Spleen (tissue), 11 donors: ENCODE results near the gene KIAA1328. TPM values are rescaled to one million over a fixed set of nuclear protein-coding genes. Genes with fewer than 3 reads are reported as not detected.

Experiments used
- DNase-seq: peaks from one replicate; pipeline ENCODE4 v3.0.0-alpha.2; 2020
- H3K27ac ChIP-seq, 8 donors: fragments of 200-600 bp; sonication (generic) in 7 of 8; 1 replicate in 4 of 8; 2 replicates in 4 of 8; pipeline versions ENCODE4 v1.5.0 to v1.8.0; 2016 to 2021; ENCODE audit warnings: inconsistent platforms in 4 of 8, mild to moderate bottlenecking in 4 of 8, moderate library complexity in 1 of 8
- H3K27me3 ChIP-seq, 7 donors: fragments of 200-600 bp; sonication (generic) in 6 of 7; replicated peaks in 1 of 7; 1 replicate in 4 of 7; 2 replicates in 3 of 7; pipeline versions ENCODE4 v1.5.0 to v1.8.0; 2016 to 2021; ENCODE audit warnings: inconsistent platforms in 3 of 7, mild to moderate bottlenecking in 1 of 7
- H3K36me3 ChIP-seq, 6 donors: fragments of 200-600 bp; sonication (generic) in 5 of 6; 1 replicate in 4 of 6; 2 replicates in 2 of 6; pipeline versions ENCODE4 v1.5.0 to v1.8.0; 2016 to 2021; ENCODE audit warnings: inconsistent platforms in 2 of 6
- H3K4me1 ChIP-seq, 6 donors: fragments of 200-600 bp; sonication (generic) in 5 of 6; 1 replicate in 3 of 6; 2 replicates in 3 of 6; pipeline versions ENCODE4 v1.5.0 to v1.8.0; 2016 to 2021; ENCODE audit warnings: inconsistent platforms in 3 of 6
- H3K4me3 ChIP-seq, 8 donors: fragments of 200-600 bp; sonication (generic) in 7 of 8; 1 replicate in 4 of 8; 2 replicates in 4 of 8; pipeline versions ENCODE4 v1.5.0 to v1.8.0; 2016 to 2021; ENCODE audit warnings: inconsistent platforms in 4 of 8, mild to moderate bottlenecking in 4 of 8, moderate library complexity in 2 of 8
- H3K9me3 ChIP-seq, 8 donors: fragments of 200-600 bp; sonication (generic) in 7 of 8; 1 replicate in 4 of 8; 2 replicates in 4 of 8; pipeline versions ENCODE4 v1.5.0 to v1.8.0; 2016 to 2021; ENCODE audit warnings: inconsistent platforms in 4 of 8
- POLR2A ChIP-seq, 3 donors: fragments of 450-650 bp; IDR thresholded peaks; one replicate each; pipeline ENCODE4 v1.5.1; 2017; ENCODE audit warnings: antibody characterized with exemption in 3 of 3, mild to moderate bottlenecking in 1 of 3
- POLR2AphosphoS5 ChIP-seq, 3 donors: sonication (generic); formaldehyde crosslinking; IDR thresholded peaks; one replicate each; pipeline ENCODE4 v1.5.1; 2017; ENCODE audit warnings: antibody characterized with exemption in 3 of 3
- WGBS, 5 donors: extraction: QIAGEN DNeasy Blood & Tissue Kit in 3 of 5; methylation state at CpG; one replicate each; pipeline versions ENCODE4 v1.1.5 to v1.1.7; 2013 to 2018; 5-methylcytosine and 5-hydroxymethylcytosine counted together
- intact Hi-C: fragments of 100-400 bp; cut with DNase I; formaldehyde crosslinking; loops from one replicate; pipeline ENCODE4 v1.15.0; 2023; ENCODE audit warnings: low total_unique reads
- polyA plus RNA-seq, 3 donors: library from polyadenylated mRNA; stranded (reverse); fragments of 200-250 nt; gene quantifications; one replicate each; pipeline ENCODE4 v1.2.1, GENCODE V29; 2013
- total RNA-seq, 7 donors: library from RNA; depleted of rRNA in 3 of 7; stranded (reverse); fragments of >200 nt in 3 of 7; fragmentation: NEBNext Ultra II Directional in 4 of 7; extraction: Animal tissue kit (Norgen Biotek cat#: 25700) in 4 of 7; gene quantifications; one replicate each; pipeline versions ENCODE4 v1.1.0 to v1.2.1, GENCODE V29; 2016 to 2021
- TF ChIP-seq, protein P1 (sequence below), 11 experiments: fragments of 200-600 bp in 7 of 11; fragments of 450-650 bp in 4 of 11; sonication (generic) in 4 of 11; IDR thresholded peaks in 8 of 11; conservative IDR thresholded peaks in 3 of 11; 1 replicate in 7 of 11; 2 replicates in 4 of 11; pipeline versions ENCODE4 v1.4.0 to v1.8.0; 2016 to 2021; ENCODE audit warnings: antibody characterized with exemption in 11 of 11, inconsistent platforms in 4 of 11, mild to moderate bottlenecking in 1 of 11
- donor health status: healthy with polysubstance abuse.
- donor health status: DM: no; HTN: no; CAD: no; lungs with moderate emphysema.
- donor health status: DM: no; HTN: no; CAD: no.
- donor health status: Bipolar disorder and iron deficiency.
- donor health status: healthy.
- donor health status: DM: no; HTN: no; CAD: no.
- donor health status: DM: yes; HTN: yes; CAD: no.

The KIAA1328 gene
- total and polyA plus RNA-seq, 10 donors = 1.9 to 27.1 (median 14.9) TPM

- intact Hi-C loops = no loop called here
- 81 to 93% (median 88%) methylated on average over 1 of the region's 1 CpG for WGBS, 5 donors
- no peaks in the 10 kb centered on the region for H3K4me1 ChIP-seq
- H3K9me3 ChIP-seq = no peaks in the 10 kb centered on the region
- H3K27me3 ChIP-seq = no peaks in the 10 kb centered on the region
- TF ChIP-seq POLR2AphosphoS5 (IDR thresholded peaks at IDR 0.05) (no peak), POLR2A (IDR thresholded peaks at IDR 0.05) (no peak)
- TF ChIP-seq, protein P1, sequence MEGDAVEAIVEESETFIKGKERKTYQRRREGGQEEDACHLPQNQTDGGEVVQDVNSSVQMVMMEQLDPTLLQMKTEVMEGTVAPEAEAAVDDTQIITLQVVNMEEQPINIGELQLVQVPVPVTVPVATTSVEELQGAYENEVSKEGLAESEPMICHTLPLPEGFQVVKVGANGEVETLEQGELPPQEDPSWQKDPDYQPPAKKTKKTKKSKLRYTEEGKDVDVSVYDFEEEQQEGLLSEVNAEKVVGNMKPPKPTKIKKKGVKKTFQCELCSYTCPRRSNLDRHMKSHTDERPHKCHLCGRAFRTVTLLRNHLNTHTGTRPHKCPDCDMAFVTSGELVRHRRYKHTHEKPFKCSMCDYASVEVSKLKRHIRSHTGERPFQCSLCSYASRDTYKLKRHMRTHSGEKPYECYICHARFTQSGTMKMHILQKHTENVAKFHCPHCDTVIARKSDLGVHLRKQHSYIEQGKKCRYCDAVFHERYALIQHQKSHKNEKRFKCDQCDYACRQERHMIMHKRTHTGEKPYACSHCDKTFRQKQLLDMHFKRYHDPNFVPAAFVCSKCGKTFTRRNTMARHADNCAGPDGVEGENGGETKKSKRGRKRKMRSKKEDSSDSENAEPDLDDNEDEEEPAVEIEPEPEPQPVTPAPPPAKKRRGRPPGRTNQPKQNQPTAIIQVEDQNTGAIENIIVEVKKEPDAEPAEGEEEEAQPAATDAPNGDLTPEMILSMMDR (IDR thresholded peaks at IDR 0.05 in 8 of 11, conservative IDR thresholded peaks at IDR 0.05 in 3 of 11) = no peak
- H3K4me3 ChIP-seq = no peak overlapping the region
- DNase-seq = no peak
- H3K27ac ChIP-seq = no peak overlapping the region
- no peaks in the 10 kb centered on the region for H3K36me3 ChIP-seq
Measured at GRCh38 chr18:37182340-37183135, 353.6 kb downstream of the KIAA1328 start.

- no peak overlapping the region for H3K4me3 ChIP-seq
- no peaks in the 10 kb centered on the region for H3K4me1 ChIP-seq
- H3K9me3 ChIP-seq = no peaks in the 10 kb centered on the region
- intact Hi-C loops = no loop called here
- WGBS, 5 donors = 87 to 95% (median 91%) methylated on average over 4 of the region's 4 CpGs
- no peak overlapping the region for H3K27ac ChIP-seq
- TF ChIP-seq, protein P1 (IDR thresholded peaks at IDR 0.05 in 8 of 11, conservative IDR thresholded peaks at IDR 0.05 in 3 of 11) = no peak
- TF ChIP-seq POLR2A (IDR thresholded peaks at IDR 0.05) (no peak), POLR2AphosphoS5 (IDR thresholded peaks at IDR 0.05) (no peak)
- H3K27me3 ChIP-seq = no peaks in the 10 kb centered on the region
- no peaks in the 10 kb centered on the region for H3K36me3 ChIP-seq
- no peak for DNase-seq
Measured at GRCh38 chr18:37184209-37184868, 355.4 kb downstream of the KIAA1328 start.

DNA sequence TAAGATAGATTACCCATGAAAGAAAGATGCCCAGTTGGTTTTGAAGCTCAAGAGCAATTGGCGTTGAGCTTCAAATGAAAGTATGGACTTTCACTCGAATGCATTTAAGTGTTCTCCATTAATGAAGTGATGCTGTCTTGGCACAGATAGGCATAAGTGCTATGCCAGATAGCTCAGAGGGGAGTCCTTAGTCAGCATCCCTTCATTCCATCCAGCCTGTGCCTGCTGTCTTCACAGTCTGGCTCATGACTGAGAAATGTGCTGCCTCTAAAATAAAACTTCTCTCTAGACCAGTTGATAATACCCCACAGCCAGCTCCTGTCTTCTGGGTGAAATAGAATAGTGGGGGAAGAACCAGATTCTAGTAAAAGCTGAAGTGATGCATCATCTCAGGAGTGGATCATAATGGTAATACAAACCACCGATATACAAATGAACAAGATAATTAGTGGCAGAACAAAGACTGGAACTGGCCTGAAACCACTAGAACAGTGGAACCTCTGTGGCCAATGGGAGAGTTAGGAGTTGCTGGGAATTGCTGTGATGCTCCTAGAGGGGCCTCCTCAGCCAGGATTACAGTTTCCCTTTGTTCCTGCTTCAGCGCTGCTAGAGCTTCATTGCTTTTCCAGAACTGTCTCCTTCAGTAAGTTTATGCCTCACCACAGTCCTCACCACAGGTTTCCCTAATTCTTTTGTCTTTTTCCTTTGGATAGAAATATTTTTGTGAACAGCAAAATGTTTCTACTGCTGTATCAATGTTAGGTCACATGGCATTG lies 359.3 kb downstream of the KIAA1328 start:
- WGBS, 5 donors = 89 to 97% (median 93%) methylated on average over 4 of the region's 4 CpGs
- Histone ChIP-seq H3K27ac (no peak overlapping the region), H3K9me3 (no peaks in the 10 kb centered on the region), H3K36me3 (no peaks in the 10 kb centered on the region), H3K4me3 (no peak overlapping the region), H3K4me1 (no peaks in the 10 kb centered on the region), H3K27me3 (no peaks in the 10 kb centered on the region)
- TF ChIP-seq POLR2A (IDR thresholded peaks at IDR 0.05) = no peak
- TF ChIP-seq, protein P1 (IDR thresholded peaks at IDR 0.05 in 8 of 11, conservative IDR thresholded peaks at IDR 0.05 in 3 of 11) = no peak
- TF ChIP-seq POLR2AphosphoS5 (IDR thresholded peaks at IDR 0.05) = no peak
- intact Hi-C loops = no loop called here
- no peak for DNase-seq
